ENCODE results near the gene AGR2. TPM values are rescaled to one million over a fixed set of nuclear protein-coding genes. Genes with fewer than 3 reads are reported as not detected.

Gene AGR2
- total RNA-seq, 1 donor from 2014 or later = not detected

GRCh38 chr7:16826060-16826459, 21.3 kb upstream of the AGR2 start:
- H3K4me1 Mint-ChIP-seq = no peaks in the 10 kb centered on the region
- TF ChIP-seq CTCF (conservative IDR thresholded peaks at IDR 0.05) = no peak
- H3K36me3 Mint-ChIP-seq (ENCODE audit: low read depth) = peaks cover 3% of the 10 kb centered on the region
- no peak overlapping the region for H3K27ac Mint-ChIP-seq (ENCODE audit: unreplicated experiment)
- peaks cover 8% of the 10 kb centered on the region for H3K9me3 Mint-ChIP-seq
- no peak overlapping the region for H3K4me3 Mint-ChIP-seq
- no peak for DNase-seq (ENCODE audit: low read depth, low spot score)
- no peaks in the 10 kb centered on the region for H3K27me3 Mint-ChIP-seq (ENCODE audit: low read depth)

- no peak overlapping the region for H3K27ac Mint-ChIP-seq (ENCODE audit: unreplicated experiment)
- TF ChIP-seq CTCF (conservative IDR thresholded peaks at IDR 0.05) = no peak
- no peak overlapping the region for H3K4me3 Mint-ChIP-seq
- no peaks in the 10 kb centered on the region for H3K27me3 Mint-ChIP-seq (ENCODE audit: low read depth)
- no peak for DNase-seq (ENCODE audit: low read depth, low spot score)
- peaks cover 6% of the 10 kb centered on the region for H3K4me1 Mint-ChIP-seq
- no peaks in the 10 kb centered on the region for H3K36me3 Mint-ChIP-seq (ENCODE audit: low read depth)
- H3K9me3 Mint-ChIP-seq = peaks cover 5% of the 10 kb centered on the region
Measured at GRCh38 chr7:16822029-16822428, 17.2 kb upstream of the AGR2 start.

- no peak for TF ChIP-seq CTCF (conservative IDR thresholded peaks at IDR 0.05)
- Mint-ChIP-seq H3K27me3 (ENCODE audit: low read depth) (no peaks in the 10 kb centered on the region), H3K4me1 (peaks cover 6% of the 10 kb centered on the region), H3K4me3 (no peak overlapping the region), H3K36me3 (ENCODE audit: low read depth) (no peaks in the 10 kb centered on the region), H3K9me3 (peaks cover 5% of the 10 kb centered on the region), H3K27ac (ENCODE audit: unreplicated experiment) (no peak overlapping the region)
- DNase-seq (ENCODE audit: low read depth, low spot score) = no peak
Measured at GRCh38 chr7:16818732-16819131, 13.9 kb upstream of the AGR2 start.

GRCh38 chr7:16817536-16817935, 12.7 kb upstream of the AGR2 start:
- H3K27ac Mint-ChIP-seq (ENCODE audit: unreplicated experiment) = no peak overlapping the region

GRCh38 chr7:16816824-16817223, 12.0 kb upstream of the AGR2 start:
- Mint-ChIP-seq H3K4me3 (no peak overlapping the region), H3K36me3 (ENCODE audit: low read depth) (no peaks in the 10 kb centered on the region), H3K27ac (ENCODE audit: unreplicated experiment) (no peak overlapping the region), H3K27me3 (ENCODE audit: low read depth) (no peaks in the 10 kb centered on the region), H3K4me1 (peaks cover 6% of the 10 kb centered on the region), H3K9me3 (peaks cover 5% of the 10 kb centered on the region)
- DNase-seq (ENCODE audit: low read depth, low spot score) = no peak
- TF ChIP-seq CTCF (conservative IDR thresholded peaks at IDR 0.05) = no peak

More at GRCh38 chr7:16817536-16817935, 12.7 kb upstream of the AGR2 start:
- DNase-seq (ENCODE audit: low read depth, low spot score) = no peak
- TF ChIP-seq CTCF (conservative IDR thresholded peaks at IDR 0.05) = no peak
- H3K27me3 Mint-ChIP-seq (ENCODE audit: low read depth) = no peaks in the 10 kb centered on the region
- peaks cover 6% of the 10 kb centered on the region for H3K4me1 Mint-ChIP-seq
- no peaks in the 10 kb centered on the region for H3K36me3 Mint-ChIP-seq (ENCODE audit: low read depth)
- H3K9me3 Mint-ChIP-seq = peaks cover 5% of the 10 kb centered on the region
- no peak overlapping the region for H3K4me3 Mint-ChIP-seq

- Mint-ChIP-seq H3K4me1 (peaks cover 6% of the 10 kb centered on the region), H3K9me3 (peaks cover 2% of the 10 kb centered on the region), H3K27me3 (ENCODE audit: low read depth) (no peaks in the 10 kb centered on the region), H3K4me3 (no peak overlapping the region), H3K27ac (ENCODE audit: unreplicated experiment) (no peak overlapping the region), H3K36me3 (ENCODE audit: low read depth) (no peaks in the 10 kb centered on the region)
- no peak for DNase-seq (ENCODE audit: low read depth, low spot score)
- TF ChIP-seq CTCF (conservative IDR thresholded peaks at IDR 0.05) = no peak
Measured at GRCh38 chr7:16815001-16815400, 10.2 kb upstream of the AGR2 start.
